Ramos (cell line): ENCODE measurements around the gene TMEM163.
"Not testable (repeated sequence)": the region's sequence is repeated elsewhere in the genome, so short reads cannot be mapped to it uniquely, and the experiment has no call there.

Source experiments
- in situ Hi-C: fragments of 300-500 bp; cut with MboI; formaldehyde crosslinking; loops from one replicate; pipeline ENCODE4 v1.14.3; 2022; ENCODE audit warnings: low sequenced_read_pairs; ENCODE audit not compliant: unreplicated experiment

TMEM163 gene

DNA sequence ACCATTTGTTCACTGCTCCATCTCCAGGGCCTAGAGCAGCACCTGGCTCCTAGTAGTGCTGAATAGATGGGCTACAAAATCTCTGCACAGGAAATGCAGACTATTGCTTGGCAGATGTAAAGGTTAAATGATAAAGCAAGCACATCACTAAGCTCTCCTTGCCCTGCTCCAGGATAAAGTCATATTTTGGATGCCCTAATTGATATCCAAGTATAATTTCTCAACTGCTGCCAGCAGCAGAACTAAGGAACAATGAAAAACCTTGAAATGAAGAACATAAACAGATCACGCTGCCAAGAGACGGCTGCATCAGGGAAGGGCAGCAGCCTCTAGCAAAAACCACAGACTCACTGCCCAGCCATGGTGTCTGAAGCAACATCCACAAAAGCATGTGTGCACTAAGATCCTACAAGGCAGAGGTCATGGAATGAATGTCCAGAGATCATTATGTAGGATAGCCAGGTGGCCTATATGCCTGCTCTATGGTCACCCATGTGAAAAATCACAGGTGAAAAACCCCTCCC is 134.7 kb downstream of the TMEM163 start:
- in situ Hi-C loops, result no loop called here

DNA sequence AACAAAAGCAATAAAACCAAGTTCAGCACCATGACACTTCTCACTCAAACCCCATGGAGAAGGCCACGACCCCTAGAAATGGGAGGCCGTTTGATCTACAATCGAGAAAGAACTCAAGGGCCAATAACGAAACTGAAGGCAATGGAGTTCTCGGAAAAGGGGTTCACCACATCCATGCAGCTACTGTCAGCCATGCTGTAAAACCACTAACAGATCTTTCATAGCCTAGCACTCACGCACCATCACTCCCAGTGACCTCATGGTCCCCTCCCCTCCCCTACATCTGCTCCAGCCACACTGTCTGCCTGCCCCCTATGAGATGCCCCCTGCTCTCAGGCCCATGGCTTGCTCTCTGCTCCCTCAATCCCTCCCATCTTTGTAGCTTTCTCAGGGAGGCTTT is 135.3 kb downstream of the TMEM163 start:
- in situ Hi-C loops, result no loop called here

DNA sequence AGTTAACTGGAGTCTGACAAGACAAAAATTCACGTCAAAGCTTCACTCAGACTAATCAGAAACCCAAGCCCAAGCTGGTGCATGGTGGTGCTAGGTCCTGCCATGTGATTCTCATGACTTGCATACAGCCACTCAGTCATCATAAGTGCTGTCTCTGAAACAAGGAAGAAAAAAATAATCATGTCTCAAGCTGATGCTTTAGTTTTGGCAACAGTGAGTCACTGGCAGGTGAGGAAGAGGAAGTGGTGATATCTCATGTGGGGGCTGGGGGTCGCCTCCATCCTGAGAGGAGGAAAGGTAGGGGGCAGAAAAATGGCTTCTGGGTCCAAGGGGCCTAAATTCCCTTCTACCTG is 136.3 kb downstream of the TMEM163 start:
- in situ Hi-C loops, result no loop called here

DNA sequence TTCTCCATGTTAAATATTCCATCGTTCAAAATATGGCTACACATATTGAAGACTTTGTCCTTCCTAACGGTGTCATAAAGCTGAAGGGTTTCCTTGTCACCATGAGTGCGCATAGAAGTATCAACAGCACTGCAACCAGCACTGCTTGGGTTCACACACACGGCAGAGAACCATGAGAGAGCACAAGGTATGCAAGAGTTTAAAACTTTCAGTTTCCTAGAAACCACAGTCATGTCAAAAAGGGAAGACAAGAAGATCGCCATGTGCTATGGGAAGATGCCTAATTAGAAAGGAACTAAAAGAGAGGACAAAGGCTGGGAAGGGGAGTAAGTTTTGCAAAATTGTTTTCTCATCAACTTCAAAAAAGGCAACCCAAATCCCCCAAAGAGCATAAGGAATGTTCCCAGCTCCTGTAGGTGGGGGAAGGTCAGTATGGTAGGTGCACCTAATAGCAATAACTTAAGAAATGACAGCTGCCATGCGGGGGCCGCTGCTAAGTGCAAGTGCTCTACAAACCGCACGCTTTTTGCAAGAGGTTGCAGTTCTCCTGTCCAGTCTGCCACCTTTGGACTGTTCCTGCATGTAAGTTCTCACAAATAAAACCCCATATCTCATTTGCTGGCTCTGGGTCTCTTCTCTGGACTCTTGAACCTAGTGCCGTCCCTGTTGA is 136.8 kb downstream of the TMEM163 start:
- in situ Hi-C loops, result no loop called here

DNA sequence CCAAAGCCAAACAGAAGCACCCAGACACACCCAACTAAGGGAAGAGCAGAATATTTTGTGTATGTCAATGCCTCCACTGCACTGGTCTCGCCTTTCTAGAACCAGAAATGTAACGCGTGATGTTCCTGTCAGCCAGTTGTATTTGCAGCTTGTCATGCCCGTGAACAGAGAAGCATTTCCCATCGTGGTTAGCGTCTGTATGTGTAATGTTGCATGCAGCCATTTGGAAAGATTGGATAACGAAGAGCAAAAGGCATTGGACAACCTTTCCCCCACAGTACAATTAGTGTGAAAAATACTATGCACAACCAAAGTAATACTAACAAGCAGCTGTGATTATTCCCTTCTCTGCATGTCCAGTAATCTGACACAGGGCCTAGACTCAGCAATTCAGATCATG is 140.5 kb downstream of the TMEM163 start:
- in situ Hi-C loops, result no loop called here

DNA sequence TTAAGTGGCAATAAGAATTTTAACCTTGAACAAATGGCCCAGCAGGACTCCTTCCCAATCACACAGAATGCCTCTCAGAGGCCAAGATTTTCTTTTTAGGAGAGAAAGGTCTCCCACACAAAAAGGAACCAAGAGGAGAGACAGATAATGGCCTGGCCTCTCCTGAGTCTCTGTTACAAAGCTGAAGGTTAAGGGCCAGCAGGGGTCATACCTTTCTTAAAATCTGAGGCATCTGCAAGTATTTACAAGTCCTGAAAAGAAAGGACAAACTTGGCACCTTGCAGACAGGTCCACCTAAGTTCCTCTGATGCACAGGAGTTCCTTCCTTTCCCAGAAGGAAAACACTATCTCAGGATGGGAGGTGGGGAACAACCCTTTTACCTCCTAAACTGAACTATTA is 142.3 kb downstream of the TMEM163 start:
- in situ Hi-C loops, result no loop called here

DNA sequence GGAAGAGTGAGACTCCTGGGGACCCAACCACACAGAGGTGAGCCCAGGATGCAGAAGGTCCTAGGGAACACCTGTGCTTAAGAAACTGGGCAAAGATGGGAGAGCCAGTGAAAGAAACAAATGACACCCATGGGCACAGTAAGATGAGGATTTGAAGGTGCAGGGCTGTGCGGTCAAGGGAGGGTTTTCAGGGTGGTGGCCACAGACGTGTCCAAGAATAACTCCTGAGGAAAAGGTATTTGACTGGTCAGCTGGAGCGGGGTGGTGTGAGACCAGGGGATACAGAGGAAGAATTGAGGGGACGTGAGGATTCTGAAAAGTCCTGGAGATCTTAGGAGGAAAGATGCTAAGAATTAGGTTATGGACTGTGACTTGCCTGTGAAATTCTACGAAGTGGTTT is 142.9 kb downstream of the TMEM163 start:
- in situ Hi-C loops, result no loop called here

DNA sequence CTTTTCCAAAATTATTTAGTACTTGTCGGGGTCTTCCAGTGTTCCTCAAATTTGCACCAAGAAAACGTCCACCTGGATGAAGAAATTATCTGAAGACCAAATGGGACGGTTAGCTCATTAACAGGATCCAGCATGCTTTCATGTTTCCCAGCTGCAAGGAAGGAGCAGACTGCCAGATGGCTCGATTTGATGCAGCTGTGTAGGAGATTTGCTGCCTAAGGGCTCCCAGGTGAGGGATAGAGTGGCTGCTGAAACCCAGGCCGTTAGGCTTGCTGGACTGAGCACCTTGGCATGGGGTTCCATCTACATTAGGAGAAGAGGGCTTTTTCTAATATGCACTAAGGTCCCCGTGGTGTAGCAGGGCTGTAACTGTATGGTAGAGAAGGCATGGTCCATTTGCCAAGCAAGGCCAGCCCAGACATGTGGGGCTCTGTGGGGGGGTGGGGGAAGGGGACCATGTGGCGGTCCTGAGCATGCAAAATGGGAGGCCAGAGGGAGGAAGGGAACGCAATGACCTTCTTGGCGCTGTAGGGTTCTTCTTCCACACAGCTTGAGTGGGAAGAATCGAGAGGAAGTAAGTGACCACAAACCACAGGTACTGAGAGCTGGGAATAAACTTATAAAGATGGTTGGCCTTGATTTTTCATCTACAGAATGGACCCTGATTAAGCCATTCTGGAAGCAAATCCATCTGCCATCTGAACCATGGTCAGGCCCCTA is 144.0 kb downstream of the TMEM163 start:
- in situ Hi-C loops, result no loop called here

DNA sequence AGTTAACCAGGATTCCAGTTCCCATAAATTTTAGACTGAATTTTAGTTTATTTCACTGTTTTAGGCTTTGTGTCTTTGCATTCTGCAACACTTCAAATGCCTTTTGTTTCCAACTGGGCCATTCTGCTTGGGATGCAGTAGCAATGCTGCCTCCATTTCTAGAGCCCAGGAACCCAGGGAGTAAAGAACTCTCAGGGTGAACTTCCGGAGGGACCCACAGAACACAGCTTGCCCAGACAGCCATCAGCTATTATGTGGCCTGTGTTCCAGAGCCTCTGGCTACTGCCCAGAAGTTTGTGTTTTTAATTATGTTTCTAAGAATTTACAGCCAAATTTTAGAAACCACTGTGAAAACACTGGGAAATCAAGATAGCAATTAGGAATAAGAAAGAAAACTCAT is 145.1 kb downstream of the TMEM163 start:
- in situ Hi-C loops, result no loop called here

DNA sequence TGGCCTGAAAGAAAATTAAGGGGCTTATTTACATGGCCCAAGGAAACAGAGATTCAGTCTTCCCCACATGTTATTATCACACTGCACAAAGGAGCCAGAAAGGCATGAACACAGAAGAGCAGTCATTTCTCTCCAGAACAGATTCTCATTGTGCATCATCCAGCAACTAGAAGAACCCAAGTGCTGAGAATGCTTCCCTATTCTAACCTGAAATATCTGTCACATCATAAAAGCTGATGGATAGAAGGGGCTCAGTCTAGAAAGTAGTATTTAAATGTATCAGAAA is 145.8 kb downstream of the TMEM163 start:
- in situ Hi-C loops, result no loop called here

DNA sequence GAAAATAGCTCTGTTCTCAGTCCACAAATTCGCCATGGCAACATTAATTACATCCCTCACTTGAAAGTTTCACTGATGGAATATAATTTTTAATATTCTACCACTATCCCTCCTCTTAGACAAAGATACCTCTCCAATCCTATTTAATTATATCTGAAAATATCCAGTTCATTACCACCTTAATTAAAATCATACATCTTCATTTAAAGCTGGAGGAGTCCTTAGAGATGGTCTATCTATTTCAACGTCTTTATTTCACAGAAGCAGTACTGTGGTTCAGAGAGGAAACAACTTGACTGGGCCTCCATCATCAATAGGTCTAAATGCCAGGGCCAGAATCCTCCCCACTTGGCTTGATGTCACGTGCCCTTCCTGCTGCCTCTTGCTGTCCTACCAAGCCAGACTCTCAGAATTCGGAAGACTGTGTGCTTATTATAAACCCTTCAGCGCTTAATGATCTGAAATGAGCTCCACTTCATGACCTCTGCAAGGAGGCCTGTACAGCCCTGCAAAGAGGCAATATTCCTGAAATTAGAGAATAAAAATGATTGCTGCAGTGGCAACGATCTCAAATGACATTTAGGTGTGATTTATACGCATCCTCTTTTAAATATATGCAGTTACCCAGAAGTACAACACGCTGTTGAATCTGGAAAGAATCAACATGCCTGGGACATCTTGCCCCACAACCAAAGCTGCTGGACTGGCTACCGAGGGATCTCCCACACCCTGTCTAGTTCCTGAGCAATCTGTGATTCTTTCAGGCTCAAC is 146.3 kb downstream of the TMEM163 start:
- in situ Hi-C loops, result no loop called here

DNA sequence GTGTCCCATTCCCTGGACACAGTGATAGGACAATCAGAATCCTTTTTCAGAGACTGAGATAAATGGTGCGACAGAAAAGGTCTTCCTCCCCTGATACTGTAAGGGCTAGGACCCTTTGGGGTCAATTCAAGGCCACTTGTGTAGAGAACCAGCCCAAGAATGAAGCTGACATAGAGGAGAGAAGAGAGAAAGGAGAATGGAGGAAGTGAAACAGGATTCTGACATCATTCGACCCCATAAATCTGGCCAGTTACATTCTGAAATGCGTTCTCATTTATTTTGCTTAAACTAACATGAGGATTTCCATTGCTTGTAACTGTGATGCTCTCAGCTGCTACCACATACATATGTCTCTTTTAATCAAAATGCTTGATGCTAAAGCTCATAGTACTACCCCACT is 148.1 kb downstream of the TMEM163 start:
- in situ Hi-C loops, result no loop called here

DNA sequence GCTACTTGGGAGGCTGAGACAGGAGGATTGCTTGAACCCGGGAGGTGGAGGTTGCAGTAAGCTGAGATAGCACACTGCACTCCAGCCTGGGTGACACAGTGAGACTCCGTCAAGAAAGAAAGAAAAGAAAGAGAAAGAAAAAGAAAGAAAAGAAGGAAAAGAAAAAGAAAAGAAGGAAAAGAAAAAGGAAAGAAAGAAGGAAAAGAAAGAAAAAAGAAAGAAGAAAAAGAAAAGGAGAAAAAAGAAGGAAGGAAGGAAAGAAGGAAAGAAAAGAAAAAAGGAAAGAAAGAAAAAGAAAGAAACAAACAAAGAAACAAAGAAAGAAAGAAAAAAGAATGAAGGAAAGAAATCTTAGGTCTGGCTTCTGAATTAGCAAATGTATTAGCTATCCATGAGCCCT is 150.4 kb downstream of the TMEM163 start:
- in situ Hi-C loops, result no loop called here

DNA sequence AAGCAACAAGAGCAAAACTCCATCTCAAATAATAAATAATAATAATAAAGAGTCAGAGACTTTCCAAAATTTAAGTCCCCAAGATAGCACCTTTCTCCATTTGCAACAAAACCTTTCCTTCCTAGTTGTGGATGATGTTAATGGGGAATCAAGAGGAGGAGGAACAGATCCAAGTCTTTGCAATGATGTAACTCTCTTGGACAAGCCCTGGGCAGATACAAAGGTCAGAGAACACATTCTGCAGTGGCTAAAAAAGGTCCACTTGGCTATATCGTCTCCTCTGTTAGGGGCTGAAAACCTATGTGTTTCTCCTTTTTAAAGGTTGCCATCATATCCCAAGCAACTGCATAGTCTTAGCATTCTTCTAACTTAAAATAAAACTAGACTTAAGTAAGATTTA is 151.1 kb downstream of the TMEM163 start:
- in situ Hi-C loops, result no loop called here

DNA sequence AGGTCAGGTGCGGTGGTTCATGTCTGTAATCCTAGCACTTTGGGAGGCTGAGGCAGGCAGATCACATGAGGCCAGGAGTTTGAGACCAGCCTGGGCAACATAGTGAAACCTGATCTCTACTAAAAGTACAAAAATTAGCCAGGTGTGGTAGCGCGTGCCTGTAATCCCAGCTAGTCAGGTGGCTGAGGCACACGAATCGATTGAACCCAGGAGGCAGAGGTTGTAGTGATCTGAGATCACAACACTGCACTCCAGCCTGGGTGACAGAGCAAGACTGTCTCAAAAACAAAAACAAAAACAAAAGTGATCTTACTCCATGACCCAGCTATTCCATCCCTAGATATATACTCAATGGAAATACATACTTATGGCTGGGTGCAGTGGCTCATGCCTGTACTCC is 153.8 kb downstream of the TMEM163 start:
- in situ Hi-C loops, result not testable (repeated sequence)

DNA sequence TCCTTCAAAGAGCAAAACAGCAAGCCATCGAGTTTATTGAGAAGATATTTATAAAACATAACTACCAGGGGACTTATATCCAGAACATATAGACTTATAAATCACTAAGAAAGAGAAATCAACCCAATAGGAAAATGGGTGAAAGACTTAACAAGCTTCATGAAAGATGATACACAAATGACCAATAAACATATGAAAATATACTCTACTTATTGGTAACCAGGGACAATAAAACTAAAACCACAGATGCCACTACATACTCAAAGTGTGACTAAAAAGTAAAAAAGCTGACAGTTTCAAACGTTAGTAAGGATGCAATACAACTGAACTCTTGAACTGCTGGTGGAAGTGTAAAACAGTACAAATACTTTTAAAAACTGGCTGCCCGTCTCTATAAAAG is 154.3 kb downstream of the TMEM163 start:
- in situ Hi-C loops, result no loop called here

DNA sequence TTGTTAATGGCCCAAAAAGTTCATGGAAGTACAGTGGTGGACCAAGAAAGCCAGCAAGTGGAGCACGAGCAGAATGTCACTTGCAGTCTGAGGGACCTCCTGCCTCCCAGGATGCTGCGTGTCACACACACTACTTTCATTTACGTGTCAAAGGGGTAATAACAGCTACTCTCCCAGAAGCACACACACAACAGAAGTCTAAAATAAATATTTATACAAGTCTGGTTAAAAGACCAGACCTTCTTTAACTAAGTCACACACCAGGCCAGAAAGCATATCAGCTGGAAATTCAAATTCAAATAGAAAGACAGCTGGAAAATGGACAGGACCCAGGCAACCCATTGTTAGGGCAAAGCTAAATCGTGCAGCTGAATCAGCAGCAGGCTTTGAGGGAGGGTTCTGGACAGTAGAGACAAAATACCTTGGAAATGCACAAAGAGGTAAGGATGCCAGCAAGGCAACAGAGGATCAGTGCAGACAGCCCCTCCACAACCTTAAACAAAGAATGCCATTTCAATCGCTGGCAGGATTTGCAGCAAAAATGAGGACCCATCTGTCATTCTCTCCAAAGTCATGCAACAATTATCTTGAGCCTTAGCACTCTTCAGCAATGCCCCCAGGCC is 160.5 kb downstream of the TMEM163 start:
- in situ Hi-C loops, result no loop called here

DNA sequence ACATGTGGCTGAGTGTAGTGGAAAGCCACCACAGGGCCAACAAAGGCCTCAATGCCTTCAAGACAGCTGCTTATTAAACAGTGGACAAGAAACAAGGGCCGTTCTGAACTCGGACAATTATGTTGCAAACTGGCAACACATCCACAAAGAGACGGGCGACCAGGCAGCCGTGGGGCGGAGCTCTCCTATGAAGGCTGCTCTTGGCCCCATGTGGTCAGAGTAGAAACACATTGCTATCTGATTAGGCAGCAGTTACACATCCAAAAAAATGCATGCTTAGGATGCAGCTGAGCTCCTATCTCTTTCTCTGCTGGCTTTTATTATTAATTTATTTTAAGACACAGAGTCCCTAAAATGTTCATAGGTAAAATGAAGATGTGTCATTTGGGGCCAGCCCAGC is 163.4 kb downstream of the TMEM163 start:
- in situ Hi-C loops, result no loop called here

DNA sequence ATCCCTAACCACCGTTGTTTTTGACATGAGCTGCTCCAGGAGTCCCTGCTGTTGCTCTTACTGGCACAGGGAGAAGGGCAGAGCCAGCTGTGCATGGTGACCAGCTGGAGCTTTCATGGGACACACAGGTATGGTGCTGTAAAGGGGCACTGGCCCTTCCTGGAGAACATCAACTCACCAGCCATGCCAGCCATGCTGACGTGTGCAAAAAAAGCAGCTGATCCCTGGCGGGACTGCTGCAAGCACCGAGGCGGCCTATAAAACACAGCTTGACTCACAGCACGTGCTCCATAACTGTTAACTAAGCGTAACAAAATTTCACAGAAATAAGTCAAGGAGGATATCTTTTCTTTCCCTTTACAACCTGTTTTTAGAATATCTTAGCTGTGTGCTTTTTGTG is 165.1 kb downstream of the TMEM163 start:
- in situ Hi-C loops, result no loop called here

DNA sequence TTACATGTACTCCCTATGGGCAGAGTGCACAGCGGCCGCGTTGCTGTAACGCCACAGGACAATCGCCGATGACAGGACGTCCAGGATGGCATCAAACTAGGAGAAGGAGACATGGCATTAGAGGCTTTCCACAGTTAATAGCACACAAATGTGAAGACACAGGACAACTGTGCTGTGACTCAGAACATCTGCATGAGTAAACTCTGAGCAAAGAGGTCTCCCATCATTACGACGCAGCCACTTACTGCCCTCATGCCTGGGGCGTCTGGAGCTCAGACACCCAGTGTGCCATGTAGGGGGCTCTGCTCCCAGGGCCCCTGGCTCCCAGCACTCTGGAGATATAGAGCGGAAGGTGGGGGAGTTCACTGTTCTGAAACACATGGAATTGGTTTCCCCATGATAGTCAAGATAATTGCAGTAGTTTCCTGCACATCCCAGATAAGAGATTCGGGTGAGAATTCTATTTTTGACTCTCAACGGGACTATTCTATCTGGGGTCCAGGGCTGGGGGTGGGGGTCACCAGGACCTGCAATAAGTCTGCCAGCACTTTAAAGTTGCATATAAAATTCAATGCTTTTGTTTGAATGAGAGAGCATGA is 168.1 kb downstream of the TMEM163 start:
- in situ Hi-C loops, result no loop called here

DNA sequence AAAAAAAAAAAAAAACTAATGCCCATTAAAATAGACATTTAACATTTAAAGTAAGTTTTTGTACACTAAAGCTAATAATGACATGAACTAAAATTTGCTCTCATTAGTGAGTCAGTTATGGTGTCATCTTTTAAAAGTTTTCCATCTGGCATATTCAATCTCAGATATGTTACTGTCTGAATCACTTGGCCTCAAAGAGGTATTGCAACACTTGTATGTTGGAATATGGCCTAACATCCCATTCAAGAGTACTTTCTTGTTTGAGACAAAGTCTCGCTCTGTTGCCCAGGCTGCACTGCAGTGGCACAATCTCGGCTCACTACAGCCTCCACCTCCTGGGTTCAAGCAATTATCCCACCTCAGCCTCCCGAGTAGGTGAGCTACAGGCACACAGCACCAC is 169.7 kb downstream of the TMEM163 start:
- in situ Hi-C loops, result no loop called here
